Stimulated activated CD4-positive, alpha-beta T cell treated with anti-CD3 and anti-CD28 coated beads, TNF-alpha, amount 100 ng/mL, for 24 hours (primary cell): Measurements from ENCODE around the gene PPEF1.
"Not testable (repeated sequence)": the region's sequence is repeated elsewhere in the genome, so short reads cannot be mapped to it uniquely, and the experiment has no call there.

ENCODE experiments used
- DNase-seq, 3 experiments: peaks; one replicate each; pipeline ENCODE4 v3.0.0-alpha.2; 2020; ENCODE audit warnings: low read depth in 3 of 3

Gene PPEF1

DNA sequence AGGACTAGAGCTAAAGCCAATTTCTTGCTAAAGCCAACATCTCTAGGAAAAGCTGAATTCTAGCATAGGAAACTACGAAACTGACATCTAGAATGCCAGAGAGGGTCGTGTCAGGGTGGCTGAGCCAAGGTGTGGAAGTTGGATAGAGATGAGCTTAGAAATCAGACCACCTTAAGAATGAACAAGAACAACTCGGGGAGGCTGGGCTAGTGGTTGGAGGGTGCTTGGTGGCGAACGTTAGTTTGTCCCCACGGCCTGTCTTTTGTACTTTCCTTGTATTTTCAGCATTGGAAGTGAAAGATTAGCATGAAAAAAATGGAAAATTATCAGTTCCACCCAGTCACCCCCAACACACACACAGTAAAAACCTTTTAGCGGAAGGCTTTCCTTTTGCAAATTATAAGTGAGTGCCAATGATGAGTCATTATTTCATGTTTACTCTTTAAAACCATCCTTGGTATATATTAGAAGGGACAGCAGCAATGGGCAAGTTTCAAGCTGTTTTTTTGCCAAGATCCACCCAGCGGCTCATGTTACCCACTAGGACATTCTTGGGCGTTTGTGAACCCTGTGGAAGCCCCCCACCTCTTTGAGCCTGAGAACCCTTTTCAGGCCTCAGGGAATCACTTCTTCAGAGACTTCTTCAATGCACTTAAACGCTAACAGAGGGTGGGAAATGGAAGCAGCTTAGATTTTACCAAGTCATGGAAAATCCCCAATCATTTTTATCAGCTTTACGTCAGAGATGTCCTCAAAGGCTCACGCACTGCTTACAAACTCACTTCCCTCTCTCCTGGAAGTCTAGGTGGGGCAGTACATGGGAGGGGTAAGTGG, 4.9 kb upstream of the PPEF1 start:
- DNase-seq = no peak

DNA sequence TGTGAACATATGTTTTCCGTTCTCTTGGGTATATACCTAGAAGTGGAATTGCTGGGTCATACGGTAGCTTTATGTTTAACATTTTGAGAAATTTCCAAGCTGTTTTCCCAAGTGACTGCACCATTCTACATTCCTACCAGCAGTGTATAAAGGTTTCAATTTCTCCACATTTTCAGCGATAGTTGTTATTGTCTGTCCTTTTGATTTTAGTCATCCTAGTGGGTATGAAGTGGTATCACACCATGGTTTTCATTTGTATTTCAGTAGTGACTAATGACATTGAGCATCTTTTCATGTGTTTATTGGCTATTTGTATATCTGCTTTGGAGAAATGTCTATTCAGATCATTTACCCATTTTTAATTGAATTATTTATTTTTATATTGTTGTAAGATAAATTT, 2.4 kb downstream of the PPEF1 start:
- DNase-seq = no peak

DNA sequence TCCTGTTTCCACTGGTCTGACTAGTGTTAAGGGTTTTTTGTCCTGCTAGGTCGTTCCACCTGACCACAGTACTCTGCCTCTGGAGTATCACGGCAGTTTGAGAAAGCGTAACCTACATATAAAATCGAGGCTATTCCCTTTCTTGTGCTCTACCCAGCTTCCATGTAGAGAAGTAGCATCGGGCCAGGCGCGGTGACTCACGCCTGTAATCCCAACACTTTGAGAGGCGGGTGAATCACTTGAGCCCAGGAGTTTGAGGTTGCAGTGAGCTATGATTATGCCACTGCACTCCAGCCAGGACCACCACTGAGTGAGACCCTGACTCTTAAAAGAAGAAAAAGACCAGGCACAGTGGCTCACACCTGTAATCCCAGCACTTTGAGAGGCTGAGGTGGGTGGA, 7.5 kb downstream of the PPEF1 start:
- no peak for DNase-seq

DNA sequence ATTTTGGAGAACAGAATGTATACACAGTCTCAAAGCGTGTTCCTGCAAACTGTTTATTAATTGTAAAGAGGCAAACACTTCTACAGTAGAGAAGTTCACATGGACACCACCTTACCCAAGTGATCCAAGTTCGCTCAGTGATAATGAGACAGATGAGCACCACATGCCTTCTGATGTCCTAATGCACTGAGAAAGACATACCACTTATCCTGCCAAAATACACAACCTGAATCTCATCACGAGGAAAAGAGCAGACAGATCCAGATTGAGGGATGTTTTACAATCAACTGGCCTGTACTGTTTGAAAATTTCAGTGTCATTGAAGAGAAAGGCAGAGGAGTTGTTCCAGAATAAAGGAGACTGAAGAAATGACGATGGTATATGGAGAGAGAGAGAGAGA, 12.4 kb downstream of the PPEF1 start:
- DNase-seq = no peak

GRCh38 chrX:18721683-18722499, 14.4 kb downstream of the PPEF1 start:
- DNase-seq = no peak

DNA sequence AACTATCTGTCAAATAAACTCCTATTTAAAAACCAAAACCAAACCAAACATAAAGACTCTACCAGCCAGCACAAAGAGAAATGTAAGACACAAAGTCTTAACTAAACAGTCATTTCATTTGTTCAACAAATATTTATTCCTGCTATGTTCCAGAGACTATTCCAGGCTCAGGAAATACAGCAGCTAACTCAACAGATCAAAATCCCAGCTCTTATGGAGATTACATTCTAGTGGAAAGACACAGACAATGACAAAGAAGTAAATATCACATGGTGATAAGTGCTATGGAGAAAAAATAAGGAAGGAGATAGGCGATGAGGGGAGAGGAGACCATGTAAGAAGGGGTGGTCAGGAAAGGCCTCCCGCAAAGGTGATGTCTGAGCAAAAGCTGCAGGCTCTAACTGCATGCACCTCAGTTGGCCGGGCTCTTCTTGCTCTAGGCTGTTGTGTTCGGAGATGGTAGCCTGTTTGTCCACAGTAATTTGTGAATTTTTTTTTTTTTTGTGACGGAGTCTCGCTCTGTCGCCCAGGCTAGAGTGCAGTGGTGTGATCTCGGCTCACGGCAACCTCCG, 15.1 kb downstream of the PPEF1 start:
- DNase-seq = no peak

DNA sequence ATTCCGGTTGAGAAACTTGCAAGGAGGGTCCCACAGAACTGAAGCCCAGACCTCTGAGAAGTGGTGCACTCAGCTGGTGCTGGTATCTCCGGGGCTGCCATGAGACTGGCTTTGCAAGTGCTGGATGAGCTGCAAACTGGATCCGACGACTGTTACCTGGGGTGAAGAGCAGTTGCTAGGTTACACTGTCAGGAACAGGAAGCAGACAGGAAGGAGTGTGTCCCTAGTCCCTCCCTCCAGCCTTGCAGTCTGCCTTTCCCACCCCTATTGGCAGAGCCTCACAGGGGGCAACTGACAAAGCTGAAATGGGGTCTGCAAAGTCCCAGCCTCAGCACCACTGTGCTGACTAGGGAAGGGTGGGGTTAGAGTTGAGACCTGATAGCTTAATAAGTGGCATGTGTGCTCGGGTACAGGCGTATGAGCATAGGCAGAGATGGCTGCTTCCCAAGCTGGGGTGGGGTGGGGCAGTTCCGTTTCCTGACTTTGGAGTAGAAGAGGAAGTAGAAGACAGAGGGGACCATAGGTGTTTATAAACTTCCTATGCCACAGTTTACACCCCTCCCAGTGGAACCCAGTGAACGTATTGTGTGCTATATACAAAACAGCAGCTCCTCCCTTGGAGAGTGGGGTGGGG, 18.0 kb downstream of the PPEF1 start:
- no peak for DNase-seq

- no peak for DNase-seq
Observed at GRCh38 chrX:18733287-18733686, 25.8 kb downstream of the PPEF1 start.

- DNase-seq = not testable (repeated sequence)
Observed at GRCh38 chrX:18739609-18740008, 32.2 kb downstream of the PPEF1 start.

DNA sequence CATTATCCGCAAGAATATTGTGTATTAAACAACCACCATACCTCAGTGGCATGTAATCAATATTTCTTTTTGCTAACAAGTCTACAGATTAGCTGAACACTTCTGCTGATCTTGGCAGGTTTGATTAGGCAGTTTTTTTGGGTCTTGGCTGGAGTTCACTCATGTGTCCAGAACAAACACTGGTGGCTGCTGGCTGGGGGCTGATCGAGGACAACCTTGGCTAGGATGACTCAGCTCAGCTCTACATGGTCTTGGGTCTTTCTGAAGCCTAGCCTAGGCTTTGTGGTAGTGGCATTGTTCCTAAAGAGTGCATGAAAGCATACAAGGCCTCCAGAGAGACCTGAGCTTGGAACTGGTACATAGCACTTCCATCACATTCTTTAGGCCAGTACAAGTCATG, 41.1 kb downstream of the PPEF1 start:
- DNase-seq = no peak

DNA sequence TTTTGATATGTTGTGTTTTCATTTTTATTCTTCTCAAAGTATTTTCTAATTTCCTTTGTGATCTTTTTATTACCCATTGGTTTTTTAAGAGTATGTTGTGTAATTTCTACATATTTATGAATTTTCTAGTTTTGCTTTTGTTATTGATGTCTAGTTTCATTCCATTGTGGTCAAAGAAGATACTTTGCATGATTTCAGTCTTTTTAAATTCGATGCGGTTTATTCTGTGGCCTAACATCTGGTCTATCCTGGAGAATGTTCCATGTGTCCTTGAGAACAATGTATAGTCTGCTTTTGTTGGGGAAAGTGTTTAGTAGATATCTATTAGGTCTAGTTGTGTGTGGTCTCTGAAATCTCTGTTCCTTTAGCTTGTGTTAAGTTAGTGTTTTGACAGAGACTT, 46.2 kb downstream of the PPEF1 start:
- no peak for DNase-seq

- no peak for DNase-seq
Observed at GRCh38 chrX:18755651-18756050, 48.2 kb downstream of the PPEF1 start.

DNA sequence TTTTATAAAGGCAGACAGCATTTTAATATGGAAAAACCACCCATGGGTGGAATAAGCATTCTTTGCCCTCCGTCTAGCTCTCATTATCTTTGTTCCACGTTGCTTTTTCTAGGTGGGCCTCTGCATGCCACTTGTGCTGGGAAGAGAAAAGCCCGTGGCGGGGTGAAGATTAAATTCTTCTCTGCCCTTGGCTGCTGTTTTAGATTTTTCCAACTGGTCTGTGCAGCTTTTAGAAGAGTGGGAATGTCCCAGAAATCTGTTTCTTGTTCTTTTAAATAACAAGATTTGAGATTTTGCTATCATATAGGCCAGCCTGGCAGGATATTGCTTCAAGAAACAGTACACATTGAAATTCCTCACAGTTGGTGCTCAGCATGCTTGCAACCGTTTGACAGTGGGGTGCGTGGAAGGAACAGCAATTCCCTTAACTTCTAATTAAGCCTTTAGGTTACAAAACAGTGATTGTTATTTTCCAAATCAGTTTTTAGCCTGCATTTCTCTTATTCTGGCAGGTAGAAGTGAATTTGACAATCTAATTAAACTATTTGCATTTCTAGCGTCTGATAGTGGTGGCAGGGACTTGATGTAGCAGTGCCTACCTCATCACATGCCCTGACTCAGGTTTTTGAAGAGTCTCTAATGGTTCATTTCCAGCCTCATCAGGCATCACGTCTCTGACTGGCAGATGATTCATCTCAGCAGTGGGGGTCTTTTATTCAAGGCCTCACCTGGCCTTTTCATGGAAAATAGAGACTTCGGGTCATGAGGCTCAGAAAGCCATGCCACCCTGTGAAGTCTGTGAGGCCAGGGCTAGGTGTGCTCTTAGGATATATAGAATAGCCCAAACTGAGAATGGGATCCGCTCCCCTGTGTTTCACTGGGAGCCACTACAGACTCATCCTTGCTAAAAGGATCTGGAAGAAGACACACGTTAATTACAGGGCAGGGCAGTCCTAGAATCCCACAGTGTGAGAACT, 50.8 kb downstream of the PPEF1 start:
- DNase-seq = no peak

GRCh38 chrX:18761750-18762149, 54.3 kb downstream of the PPEF1 start:
- no peak for DNase-seq

DNA sequence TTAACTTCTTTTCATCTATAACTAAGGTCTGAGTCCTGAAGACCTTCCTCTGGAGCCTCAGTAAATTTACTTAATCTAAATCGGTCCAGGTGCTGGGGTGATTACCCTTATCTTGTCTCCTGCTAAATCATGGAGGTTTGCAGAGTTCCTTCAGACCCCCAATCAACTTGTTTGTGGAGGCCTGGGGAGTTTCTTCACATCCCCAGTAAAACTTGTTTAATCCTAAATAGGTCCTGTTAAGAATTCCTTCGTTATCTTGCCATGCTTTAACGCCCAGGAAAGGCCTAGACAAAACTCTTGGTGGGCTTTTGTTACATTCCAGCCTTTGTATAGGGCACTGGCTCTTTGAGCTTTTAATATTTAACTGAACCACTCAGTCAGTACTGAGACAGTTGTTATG, 55.7 kb downstream of the PPEF1 start:
- not testable (repeated sequence) for DNase-seq

- no peak for DNase-seq
Observed at GRCh38 chrX:18769364-18769763, 61.9 kb downstream of the PPEF1 start.

- no peak for DNase-seq
Observed at GRCh38 chrX:18769812-18770573, 62.5 kb downstream of the PPEF1 start.

DNA sequence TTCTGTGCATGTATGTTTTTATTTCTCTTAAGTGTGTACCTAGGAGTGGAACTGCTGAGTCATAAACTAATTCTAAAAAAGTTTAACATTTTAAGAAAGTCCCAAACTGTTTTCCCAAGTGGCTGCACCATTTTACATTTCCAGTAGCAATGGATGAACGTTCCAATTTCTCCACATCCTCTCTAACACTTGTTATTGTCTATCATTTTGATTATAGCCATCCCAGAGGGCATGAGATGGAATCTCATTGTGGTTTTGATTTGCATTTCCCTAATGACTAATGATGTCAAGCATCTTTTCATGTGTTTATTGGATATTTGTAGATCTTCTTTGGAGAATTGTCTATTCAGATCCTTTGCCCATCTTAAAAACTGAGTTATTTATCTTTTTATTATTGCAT, 82.5 kb downstream of the PPEF1 start:
- DNase-seq = no peak

- no peak for DNase-seq
Observed at GRCh38 chrX:18792828-18793227, 85.4 kb downstream of the PPEF1 start.

- no peak for DNase-seq
Observed at GRCh38 chrX:18793601-18794089, 86.2 kb downstream of the PPEF1 start.
